ENCODE results near the gene MVB12B. TPM values are rescaled to one million over a fixed set of nuclear protein-coding genes. Genes with fewer than 3 reads are reported as not detected.

MVB12B gene
- total RNA-seq, 1 experiment from 2014 or later, result 10.9 TPM

GRCh38 chr9:126519660-126520420 lies 193.2 kb downstream of the MVB12B start:
- CTCF ChIA-PET, result interaction anchor here (1.2 kb wide), 1 partner anchor 36 kb away, joined by 3 read pairs; no protein-coding TSS in a partner anchor

GRCh38 chr9:126520453-126520852 lies 193.8 kb downstream of the MVB12B start:
- Histone ChIP-seq H3K9ac (ENCODE audit: low read length) (no peak overlapping the region), H4K20me1 (ENCODE audit: insufficient read depth) (no peaks in the 10 kb centered on the region), H2AFZ (ENCODE audit: low read depth, low read length, poor library complexity, severe bottlenecking) (no peak overlapping the region), H3K4me1 (ENCODE audit: control insufficient read depth in 1 of 2, insufficient read depth in 2 of 2, low read length in 2 of 2) (peaks cover 7 to 12% of the 10 kb centered on the region in 2 experiments; a peak in 3 of 4 replicates), H3K27ac (ENCODE audit: low read depth, low read length) (no peak overlapping the region), H3K9me2 (ENCODE audit: insufficient read depth) (no peaks in the 10 kb centered on the region), H3K36me3 (ENCODE audit: control insufficient read depth in 1 of 2, insufficient read depth in 2 of 2, low read length in 2 of 2) (no peaks in the 10 kb centered on the region), H3K4me3 (replicated peaks in 1 of 2; ENCODE audit: low read depth in 1 of 2, low read length in 2 of 2) (no peak overlapping the region), H3K79me2 (ENCODE audit: insufficient read depth, low read length) (no peaks in the 10 kb centered on the region), H3K9me3 (ENCODE audit: control insufficient read depth in 1 of 2, insufficient read depth in 1 of 2, low read depth in 1 of 2, low read length in 2 of 2) (no peaks in the 10 kb centered on the region), H3K4me2 (ENCODE audit: low read length) (no peak overlapping the region), H3K27me3 (ENCODE audit: insufficient read depth, low read length) (peaks cover 32% of the 10 kb centered on the region; the same call in 1 of the 2 replicates)
- ChIA-PET CTCF (no interaction called here), RAD21 (ENCODE audit: low non-redundant PET in 1 of 2, low total read pairs in 2 of 2, uncharacterized antibody in 2 of 2, unreplicated experiment in 2 of 2) (no interaction called here), POLR2A (no interaction called here)
- no peak for ATAC-seq
- intact Hi-C loops (cut with micrococcal nuclease), result no loop called here
- no TSS peak for BruUV-seq (replicated peaks)
- no peak for DNase-seq (ENCODE audit: low read depth, low spot score)
- TF ChIP-seq ZBTB33 (IDR thresholded peaks at IDR 0.05; ENCODE audit: extremely low read depth, insufficient replicate concordance, low read length), result no peak
- no peak for TF ChIP-seq POLR2A (IDR thresholded peaks at IDR 0.05; ENCODE audit: borderline replicate concordance, extremely low read depth, insufficient read depth, insufficient read length)
- no peak for TF ChIP-seq REST (IDR thresholded peaks at IDR 0.05; ENCODE audit: low read depth)
- TF ChIP-seq EZH2phosphoT487 (IDR thresholded peaks at IDR 0.05; ENCODE audit: borderline replicate concordance), result no peak
- no peak for TF ChIP-seq ZNF274 (IDR thresholded peaks at IDR 0.05; ENCODE audit: low read depth, low read length)
- no peak for TF ChIP-seq EZH2 (IDR thresholded peaks at IDR 0.05)
- no peak for TF ChIP-seq TCF7L2 (IDR thresholded peaks at IDR 0.05; ENCODE audit: borderline replicate concordance, extremely low read depth, insufficient read depth, insufficient read length)
- no peak for TF ChIP-seq RAD21 (IDR thresholded peaks at IDR 0.05; ENCODE audit: low read depth)
- TF ChIP-seq FOSL1 (IDR thresholded peaks at IDR 0.05; ENCODE audit: low read depth), result no peak

More at GRCh38 chr9:126519660-126520420, 193.2 kb downstream of the MVB12B start:
- POLR2A ChIA-PET, result interaction anchor here (0.7 kb wide), 1 partner anchor 1987 kb away, joined by 3 read pairs; no protein-coding TSS in a partner anchor
- Histone ChIP-seq H3K4me3 (replicated peaks in 1 of 2; ENCODE audit: low read depth in 1 of 2, low read length in 2 of 2) (no peak overlapping the region), H3K4me2 (ENCODE audit: low read length) (no peak overlapping the region), H3K9me2 (ENCODE audit: insufficient read depth) (no peaks in the 10 kb centered on the region), H3K79me2 (ENCODE audit: insufficient read depth, low read length) (no peaks in the 10 kb centered on the region), H3K27me3 (ENCODE audit: insufficient read depth, low read length) (peaks cover 32% of the 10 kb centered on the region; the same call in 1 of the 2 replicates), H3K4me1 (ENCODE audit: control insufficient read depth in 1 of 2, insufficient read depth in 2 of 2, low read length in 2 of 2) (peaks cover 7 to 12% of the 10 kb centered on the region in 2 experiments; a peak in 3 of 4 replicates), H2AFZ (ENCODE audit: low read depth, low read length, poor library complexity, severe bottlenecking) (no peak overlapping the region), H3K36me3 (ENCODE audit: control insufficient read depth in 1 of 2, insufficient read depth in 2 of 2, low read length in 2 of 2) (no peaks in the 10 kb centered on the region), H3K9ac (ENCODE audit: low read length) (no peak overlapping the region), H4K20me1 (ENCODE audit: insufficient read depth) (no peaks in the 10 kb centered on the region), H3K27ac (ENCODE audit: low read depth, low read length) (no peak overlapping the region), H3K9me3 (ENCODE audit: control insufficient read depth in 1 of 2, insufficient read depth in 1 of 2, low read depth in 1 of 2, low read length in 2 of 2) (no peaks in the 10 kb centered on the region)
- intact Hi-C loops (cut with micrococcal nuclease), result loop anchor here (5.0 kb wide), 1 partner anchor 37 kb away; no protein-coding TSS in a partner anchor
- ATAC-seq (no peak), DNase-seq (ENCODE audit: low read depth, low spot score) (no peak)
- RAD21 ChIA-PET (ENCODE audit: low non-redundant PET in 1 of 2, low total read pairs in 2 of 2, uncharacterized antibody in 2 of 2, unreplicated experiment in 2 of 2), result no interaction called here
- TF ChIP-seq SRF (IDR thresholded peaks at IDR 0.05; ENCODE audit: low read depth) (no peak), ELF1 (IDR thresholded peaks at IDR 0.05; ENCODE audit: borderline replicate concordance, low read depth) (no peak), POLR2AphosphoS5 (IDR thresholded peaks at IDR 0.05; ENCODE audit: low read depth, low read length) (no peak), POLR2A (IDR thresholded peaks at IDR 0.05; ENCODE audit: borderline replicate concordance, extremely low read depth, insufficient read depth, insufficient read length) (no peak), EZH2 (IDR thresholded peaks at IDR 0.05) (no peak), EZH2phosphoT487 (IDR thresholded peaks at IDR 0.05; ENCODE audit: borderline replicate concordance) (no peak), EGR1 (IDR thresholded peaks at IDR 0.05; ENCODE audit: low read depth) (no peak), SP1 (IDR thresholded peaks at IDR 0.05; ENCODE audit: low read depth) (no peak), CEBPB (IDR thresholded peaks at IDR 0.05; ENCODE audit: low read depth) (no peak), TCF7L2 (IDR thresholded peaks at IDR 0.05; ENCODE audit: borderline replicate concordance, extremely low read depth, insufficient read depth, insufficient read length) (no peak), ZNF274 (IDR thresholded peaks at IDR 0.05; ENCODE audit: low read depth, low read length) (no peak)
- BruUV-seq (replicated peaks), result no TSS peak

Data from HCT116 (cell line).